Measurements from ENCODE around the gene GNAQ. TPM values are rescaled to one million over a fixed set of nuclear protein-coding genes. Genes with fewer than 3 reads are reported as not detected.

Gene GNAQ
- total RNA-seq, 5 donors from 2014 or later (not counting 1 experiment from before 2014, with no cell fraction given), result 29.3 to 48.4 (median 38.3) TPM

DNA sequence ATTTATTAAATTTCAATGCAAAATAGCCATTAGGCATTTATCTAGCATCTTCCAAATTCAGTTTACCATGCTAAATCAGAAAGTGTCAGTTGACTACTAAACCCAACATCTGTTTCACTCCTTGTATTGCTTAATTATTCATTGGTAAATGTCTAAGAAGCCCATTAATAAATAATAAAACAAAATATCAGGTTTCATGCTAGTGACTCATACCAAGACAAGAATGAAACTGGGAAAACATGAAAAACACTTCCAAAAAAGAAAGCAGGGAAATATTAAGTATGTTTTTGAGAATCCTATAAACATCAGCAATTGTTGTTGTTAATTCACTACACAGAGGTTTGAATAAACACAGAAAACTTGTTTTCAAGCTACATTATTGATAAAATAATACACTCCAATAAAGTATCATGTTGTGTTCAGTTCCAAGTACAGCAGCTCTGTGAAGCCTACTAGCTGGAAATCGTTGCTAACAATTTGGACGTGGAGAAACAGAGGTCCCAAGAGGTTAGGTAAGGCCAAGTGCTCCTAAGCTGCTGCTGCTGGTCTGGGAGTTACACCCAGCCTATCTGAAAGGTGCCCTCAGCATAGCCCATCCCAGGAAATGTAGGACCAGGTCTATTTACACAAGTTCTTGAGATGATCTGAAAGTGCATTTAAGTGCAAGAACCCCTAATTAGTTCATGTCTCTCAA lies 78.8 kb downstream of the GNAQ start:
- Histone ChIP-seq H3K27me3 (replicated peaks in 1 of 2; ENCODE audit: control insufficient read depth in 2 of 2, extremely low read depth in 1 of 2, insufficient read depth in 2 of 2, low read length in 1 of 2) (no peaks in the 10 kb centered on the region), H3K9me3 (no peaks in the 10 kb centered on the region), H3K4me3 (ENCODE audit: control insufficient read depth in 1 of 2, extremely low read depth in 1 of 2, low read length in 1 of 2) (no peak overlapping the region), H3K4me1 (ENCODE audit: control insufficient read depth in 1 of 2, extremely low read depth in 1 of 2, insufficient read depth in 2 of 2, low read length in 2 of 2) (peaks cover 2 to 9% of the 10 kb centered on the region in 2 experiments), H3K36me3 (ENCODE audit: control insufficient read depth in 2 of 2, extremely low read depth in 1 of 2, insufficient read depth in 1 of 2, low read length in 1 of 2) (no peaks in the 10 kb centered on the region), H3K27ac (ENCODE audit: low read length) (no peak overlapping the region)
- WGBS (ENCODE audit: insufficient coverage), result 71% methylated on average over 2 of the region's 2 CpGs
- H3K36me3 Mint-ChIP-seq, result no peaks in the 10 kb centered on the region
- DNase-seq, result no peak
- H3K27ac Mint-ChIP-seq, result no peak overlapping the region
- ATAC-seq (replicated peaks in 1 of 4), result no peak
- ChIA-PET POLR2A (no interaction called here), CTCF (interaction anchor here in 1 of 2 donors (0.6 kb wide), 1 partner anchor 79 kb away, joined by 3 read pairs; the partner anchor contains the start of gene GNAQ)
- H3K9me3 Mint-ChIP-seq, result no peaks in the 10 kb centered on the region
- H3K27me3 Mint-ChIP-seq, result no peaks in the 10 kb centered on the region
- H3K4me1 Mint-ChIP-seq, result peaks cover 57 to 64% (median 64%) of the 10 kb centered on the region in 3 donors
- no peak overlapping the region for H3K4me3 Mint-ChIP-seq

- Histone ChIP-seq H3K9me3 (no peaks in the 10 kb centered on the region), H3K27me3 (replicated peaks in 1 of 2; ENCODE audit: control insufficient read depth in 2 of 2, extremely low read depth in 1 of 2, insufficient read depth in 2 of 2, low read length in 1 of 2) (no peaks in the 10 kb centered on the region), H3K36me3 (ENCODE audit: control insufficient read depth in 2 of 2, extremely low read depth in 1 of 2, insufficient read depth in 1 of 2, low read length in 1 of 2) (no peaks in the 10 kb centered on the region), H3K27ac (ENCODE audit: low read length) (no peak overlapping the region), H3K4me3 (ENCODE audit: control insufficient read depth in 1 of 2, extremely low read depth in 1 of 2, low read length in 1 of 2) (no peak overlapping the region), H3K4me1 (ENCODE audit: control insufficient read depth in 1 of 2, extremely low read depth in 1 of 2, insufficient read depth in 2 of 2, low read length in 2 of 2) (peaks cover 5 to 9% of the 10 kb centered on the region in 2 experiments)
- H3K36me3 Mint-ChIP-seq, result no peaks in the 10 kb centered on the region
- no peak for ATAC-seq (replicated peaks in 1 of 4)
- POLR2A ChIA-PET, result no interaction called here
- no peak overlapping the region for H3K4me3 Mint-ChIP-seq
- CTCF ChIA-PET, result interaction anchor here (0.6 kb wide), 2 partner anchors 51 to 418 kb away, joined by 4 to 5 read pairs; no protein-coding TSS in a partner anchor
- H3K27me3 Mint-ChIP-seq, result no peaks in the 10 kb centered on the region
- peaks cover 60 to 66% (median 63%) of the 10 kb centered on the region in 3 donors for H3K4me1 Mint-ChIP-seq
- no CpG with 5 or more reads among the region's 1 CpG for WGBS (ENCODE audit: insufficient coverage)
- no peak overlapping the region for H3K27ac Mint-ChIP-seq
- DNase-seq, result no peak
- no peaks in the 10 kb centered on the region for H3K9me3 Mint-ChIP-seq
Measured at GRCh38 chr9:77951369-77951768, 80.2 kb downstream of the GNAQ start.

- Mint-ChIP-seq H3K36me3 (no peaks in the 10 kb centered on the region), H3K4me1 (peaks cover 72 to 74% (median 73%) of the 10 kb centered on the region in 3 donors), H3K9me3 (no peaks in the 10 kb centered on the region), H3K27ac (peak overlapping the region; percentile 5 to 34), H3K4me3 (no peak overlapping the region), H3K27me3 (no peaks in the 10 kb centered on the region)
- 92% methylated on average over 3 of the region's 5 CpGs for WGBS (ENCODE audit: insufficient coverage)
- H3K27me3 ChIP-seq (replicated peaks in 1 of 2; ENCODE audit: control insufficient read depth in 2 of 2, extremely low read depth in 1 of 2, insufficient read depth in 2 of 2, low read length in 1 of 2), result no peaks in the 10 kb centered on the region
- no peak overlapping the region for H3K4me3 ChIP-seq (ENCODE audit: control insufficient read depth in 1 of 2, extremely low read depth in 1 of 2, low read length in 1 of 2)
- H3K4me1 ChIP-seq (ENCODE audit: control insufficient read depth in 1 of 2, extremely low read depth in 1 of 2, insufficient read depth in 2 of 2, low read length in 2 of 2), result peaks cover 5 to 21% of the 10 kb centered on the region in 2 experiments
- no peak overlapping the region for H3K27ac ChIP-seq (ENCODE audit: low read length)
- POLR2A ChIA-PET, result interaction anchor here in 1 of 2 donors (1.1 kb wide), 1 partner anchor 16 kb away, joined by 3 read pairs; no protein-coding TSS in a partner anchor
- no peaks in the 10 kb centered on the region for H3K36me3 ChIP-seq (ENCODE audit: control insufficient read depth in 2 of 2, extremely low read depth in 1 of 2, insufficient read depth in 1 of 2, low read length in 1 of 2)
- no peak for DNase-seq
- no peaks in the 10 kb centered on the region for H3K9me3 ChIP-seq
- no peak for ATAC-seq (replicated peaks in 1 of 4)
- CTCF ChIA-PET, result interaction anchor here in 1 of 2 donors (0.7 to 1.0 kb wide), 2 partner anchors 27 to 28 kb away, joined by 3 to 5 read pairs; no protein-coding TSS in a partner anchor
Measured at GRCh38 chr9:77949751-77950436, 81.7 kb downstream of the GNAQ start.

GRCh38 chr9:77947651-77948050 lies 84.0 kb downstream of the GNAQ start:
- POLR2A ChIA-PET, result interaction anchor here in 1 of 2 donors (0.5 kb wide), 1 partner anchor 120 kb away, joined by 3 read pairs; no protein-coding TSS in a partner anchor
- no peak overlapping the region for H3K27ac ChIP-seq (ENCODE audit: low read length)
- CTCF ChIA-PET, result interaction anchor here in 1 of 2 donors (1.1 kb wide), 1 partner anchor 10 kb away, joined by 3 read pairs; no protein-coding TSS in a partner anchor
- no peaks in the 10 kb centered on the region for H3K9me3 Mint-ChIP-seq
- no peaks in the 10 kb centered on the region for H3K9me3 ChIP-seq
- 57% methylated on average over 1 of the region's 3 CpGs for WGBS (ENCODE audit: insufficient coverage)
- H3K36me3 ChIP-seq (ENCODE audit: control insufficient read depth in 2 of 2, extremely low read depth in 1 of 2, insufficient read depth in 1 of 2, low read length in 1 of 2), result no peaks in the 10 kb centered on the region
- no peaks in the 10 kb centered on the region for H3K27me3 ChIP-seq (replicated peaks in 1 of 2; ENCODE audit: control insufficient read depth in 2 of 2, extremely low read depth in 1 of 2, insufficient read depth in 2 of 2, low read length in 1 of 2)
- peaks cover 12 to 27% of the 10 kb centered on the region in 2 experiments for H3K4me1 ChIP-seq (ENCODE audit: control insufficient read depth in 1 of 2, extremely low read depth in 1 of 2, insufficient read depth in 2 of 2, low read length in 2 of 2)
- DNase-seq (no peak), ATAC-seq (replicated peaks in 1 of 4) (no peak)
- H3K4me1 Mint-ChIP-seq, result peaks cover 70 to 79% (median 71%) of the 10 kb centered on the region in 3 donors
- H3K27me3 Mint-ChIP-seq, result no peaks in the 10 kb centered on the region
- H3K4me3 ChIP-seq (ENCODE audit: control insufficient read depth in 1 of 2, extremely low read depth in 1 of 2, low read length in 1 of 2), result no peak overlapping the region
- H3K27ac Mint-ChIP-seq, result peak overlapping the region; percentile 4 to 77
- no peaks in the 10 kb centered on the region for H3K36me3 Mint-ChIP-seq
- H3K4me3 Mint-ChIP-seq, result no peak overlapping the region

GRCh38 chr9:77946969-77947620 lies 84.5 kb downstream of the GNAQ start:
- Histone ChIP-seq H3K4me3 (ENCODE audit: control insufficient read depth in 1 of 2, extremely low read depth in 1 of 2, low read length in 1 of 2) (no peak overlapping the region), H3K4me1 (ENCODE audit: control insufficient read depth in 1 of 2, extremely low read depth in 1 of 2, insufficient read depth in 2 of 2, low read length in 2 of 2) (peaks cover 12 to 27% of the 10 kb centered on the region in 2 experiments), H3K9me3 (no peaks in the 10 kb centered on the region), H3K36me3 (ENCODE audit: control insufficient read depth in 2 of 2, extremely low read depth in 1 of 2, insufficient read depth in 1 of 2, low read length in 1 of 2) (no peaks in the 10 kb centered on the region), H3K27me3 (replicated peaks in 1 of 2; ENCODE audit: control insufficient read depth in 2 of 2, extremely low read depth in 1 of 2, insufficient read depth in 2 of 2, low read length in 1 of 2) (no peaks in the 10 kb centered on the region), H3K27ac (ENCODE audit: low read length) (no peak overlapping the region)
- Mint-ChIP-seq H3K4me3 (no peak overlapping the region), H3K9me3 (no peaks in the 10 kb centered on the region), H3K27me3 (no peaks in the 10 kb centered on the region), H3K4me1 (peaks cover 74 to 83% (median 75%) of the 10 kb centered on the region in 3 donors), H3K27ac (peak overlapping the region; percentile 51 to 68), H3K36me3 (no peaks in the 10 kb centered on the region)
- ChIA-PET POLR2A (interaction anchor here in 1 of 2 donors (0.5 kb wide), 1 partner anchor 119 kb away, joined by 3 read pairs; no protein-coding TSS in a partner anchor), CTCF (interaction anchor here in 1 of 2 donors (1.1 kb wide), 1 partner anchor 10 kb away, joined by 3 read pairs; no protein-coding TSS in a partner anchor)
- no peak for ATAC-seq (replicated peaks in 1 of 4)
- no peak for DNase-seq
- 97% methylated on average over 3 of the region's 5 CpGs for WGBS (ENCODE audit: insufficient coverage)

- ATAC-seq (replicated peaks in 1 of 4) (no peak), DNase-seq (no peak)
- Histone ChIP-seq H3K27me3 (replicated peaks in 1 of 2; ENCODE audit: control insufficient read depth in 2 of 2, extremely low read depth in 1 of 2, insufficient read depth in 2 of 2, low read length in 1 of 2) (no peaks in the 10 kb centered on the region), H3K36me3 (ENCODE audit: control insufficient read depth in 2 of 2, extremely low read depth in 1 of 2, insufficient read depth in 1 of 2, low read length in 1 of 2) (no peaks in the 10 kb centered on the region), H3K4me1 (ENCODE audit: control insufficient read depth in 1 of 2, extremely low read depth in 1 of 2, insufficient read depth in 2 of 2, low read length in 2 of 2) (peaks cover 12 to 27% of the 10 kb centered on the region in 2 experiments), H3K4me3 (ENCODE audit: control insufficient read depth in 1 of 2, extremely low read depth in 1 of 2, low read length in 1 of 2) (no peak overlapping the region), H3K9me3 (no peaks in the 10 kb centered on the region), H3K27ac (ENCODE audit: low read length) (no peak overlapping the region)
- H3K27me3 Mint-ChIP-seq, result no peaks in the 10 kb centered on the region
- POLR2A ChIA-PET, result interaction anchor here in 1 of 2 donors (0.6 kb wide), 1 partner anchor 231 kb away, joined by 3 read pairs; no protein-coding TSS in a partner anchor
- peak overlapping the region in 1 of 3 donors; percentile 71 for H3K4me3 Mint-ChIP-seq
- CTCF ChIA-PET, result no interaction called here
- no CpG with 5 or more reads among the region's 4 CpGs for WGBS (ENCODE audit: insufficient coverage)
- H3K27ac Mint-ChIP-seq, result peak overlapping the region; percentile 81 to 82
- H3K36me3 Mint-ChIP-seq, result no peaks in the 10 kb centered on the region
- peaks cover 69 to 85% (median 76%) of the 10 kb centered on the region in 3 donors for H3K4me1 Mint-ChIP-seq
- H3K9me3 Mint-ChIP-seq, result no peaks in the 10 kb centered on the region
Measured at GRCh38 chr9:77946296-77946695, 85.3 kb downstream of the GNAQ start.
